ENCODE measurements around the gene AAK1.
"Not testable (repeated sequence)": the region's sequence is repeated elsewhere in the genome, so short reads cannot be mapped to it uniquely, and the experiment has no call there.

AAK1 gene

DNA sequence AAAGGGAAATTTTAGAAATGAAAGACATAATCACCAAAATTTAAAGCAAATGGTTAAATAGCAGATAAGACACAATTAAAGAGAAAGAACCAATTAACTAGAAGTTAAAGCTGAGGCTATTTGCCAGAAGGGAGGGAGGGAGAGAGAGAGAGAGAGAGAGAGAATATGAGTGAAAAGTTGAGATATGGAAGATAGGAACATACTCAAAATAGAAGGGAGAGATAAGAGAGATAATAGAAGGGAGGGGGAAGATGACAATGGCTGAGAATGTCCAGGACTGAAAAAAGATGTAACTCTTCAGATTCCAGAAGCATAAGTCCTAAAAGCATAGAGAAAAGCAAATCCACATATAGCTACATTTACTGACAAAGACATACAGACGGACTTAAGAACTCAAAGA lies 17.1 kb upstream of the AAK1 start:
- no peak for DNase-seq (ENCODE audit: low read depth in 2 of 2, low spot score in 1 of 2)

- DNase-seq (ENCODE audit: low read depth in 2 of 2, low spot score in 1 of 2), result no peak
Measured at GRCh38 chr2:69659941-69660483, 16.5 kb upstream of the AAK1 start.

DNA sequence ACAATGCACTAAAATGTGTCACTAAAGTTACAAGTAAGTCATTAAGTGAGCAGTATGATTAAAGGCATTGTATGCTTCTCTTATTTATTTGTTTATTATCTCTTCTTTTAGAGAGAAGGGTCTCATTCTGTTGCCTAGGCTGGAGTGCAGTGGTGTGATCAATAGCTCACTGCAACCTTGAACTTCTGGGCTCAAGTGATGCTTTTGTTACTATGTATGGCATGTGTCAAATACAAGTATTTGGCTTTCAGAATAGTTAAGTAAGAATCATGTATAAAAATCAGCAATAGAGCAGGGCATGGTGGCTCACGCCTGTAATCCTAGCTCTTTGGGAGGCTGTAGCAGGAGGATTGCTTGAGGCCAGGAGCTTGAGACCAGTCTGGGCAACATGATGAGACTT lies 15.8 kb upstream of the AAK1 start:
- DNase-seq (ENCODE audit: low read depth in 2 of 2, low spot score in 1 of 2), result no peak

DNA sequence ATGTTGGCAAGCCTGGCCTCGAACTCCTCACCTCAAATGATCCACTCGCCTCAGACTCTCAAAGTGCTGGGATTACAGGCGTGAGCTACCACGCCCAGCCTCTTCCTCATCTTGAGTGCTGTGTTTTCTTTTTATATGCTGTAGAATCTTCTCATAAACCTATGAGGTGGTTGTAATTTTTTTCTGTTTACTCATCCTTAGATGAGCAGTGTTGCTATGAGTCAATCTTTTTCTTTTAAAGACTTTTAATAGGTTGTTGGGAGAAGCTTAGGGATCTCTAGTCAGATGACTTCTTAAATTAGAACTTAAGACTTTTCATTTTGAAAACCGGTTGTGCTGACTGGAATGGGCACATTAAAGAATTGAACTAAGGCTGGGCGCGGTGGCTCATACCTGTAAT lies 8.7 kb upstream of the AAK1 start:
- no peak for DNase-seq (ENCODE audit: low read depth in 2 of 2, low spot score in 1 of 2)

GRCh38 chr2:69647196-69647595 lies 3.7 kb upstream of the AAK1 start:
- DNase-seq (ENCODE audit: low read depth in 2 of 2, low spot score in 1 of 2), result not testable (repeated sequence)

GRCh38 chr2:69646714-69647113 lies 3.2 kb upstream of the AAK1 start:
- DNase-seq (ENCODE audit: low read depth in 2 of 2, low spot score in 1 of 2), result no peak

GRCh38 chr2:69645921-69646320 lies 2.4 kb upstream of the AAK1 start:
- no peak for DNase-seq (ENCODE audit: low read depth in 2 of 2, low spot score in 1 of 2)

- no peak for DNase-seq (ENCODE audit: low read depth in 2 of 2, low spot score in 1 of 2)
Measured at GRCh38 chr2:69645031-69645431, 1.5 kb upstream of the AAK1 start.

- no peak for DNase-seq (ENCODE audit: low read depth in 2 of 2, low spot score in 1 of 2)
Measured at GRCh38 chr2:69644506-69644979, 1.0 kb upstream of the AAK1 start.

- no peak for DNase-seq (ENCODE audit: low read depth in 2 of 2, low spot score in 1 of 2)
Measured at GRCh38 chr2:69642709-69643601, 584 bp downstream of the AAK1 start.

DNA sequence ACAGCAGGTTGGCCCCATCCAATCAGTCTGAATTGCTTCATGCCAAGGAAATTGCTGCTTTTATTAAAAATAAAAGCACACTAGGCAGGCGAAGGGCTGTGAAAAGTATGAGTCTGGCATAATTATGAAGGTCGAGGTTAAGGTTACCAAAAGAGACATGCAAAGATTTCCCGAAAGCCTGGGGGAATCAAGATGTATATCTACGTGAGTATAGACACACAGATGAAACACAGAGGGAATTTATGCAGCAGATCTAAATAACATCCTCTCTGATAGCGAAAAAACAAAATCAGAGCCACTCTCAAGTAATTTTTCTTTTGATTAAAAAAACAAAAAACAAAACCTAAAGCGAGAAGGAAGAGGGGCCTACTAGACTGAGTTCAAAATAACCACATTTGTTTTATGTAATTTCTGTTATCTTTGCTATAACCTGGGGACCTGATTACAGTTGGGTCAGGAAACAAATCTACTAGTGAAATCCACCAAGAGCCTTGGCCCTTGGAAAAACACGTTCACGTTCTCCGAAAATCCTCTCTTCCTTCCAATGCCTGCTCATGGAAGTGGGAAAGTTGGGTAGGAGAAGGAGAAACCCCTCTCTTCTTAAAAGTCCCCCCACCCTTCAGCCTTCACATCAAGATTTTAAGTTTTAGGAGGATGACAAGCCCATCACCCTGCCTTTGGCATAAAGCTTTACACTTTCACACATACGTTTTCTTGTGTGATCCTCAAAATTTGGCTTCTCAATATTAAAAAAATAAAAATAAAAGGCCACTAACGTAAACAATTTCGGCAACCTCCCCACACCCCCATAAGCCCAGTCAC lies 1.4 kb downstream of the AAK1 start:
- no peak for DNase-seq (ENCODE audit: low read depth in 2 of 2, low spot score in 1 of 2)

DNA sequence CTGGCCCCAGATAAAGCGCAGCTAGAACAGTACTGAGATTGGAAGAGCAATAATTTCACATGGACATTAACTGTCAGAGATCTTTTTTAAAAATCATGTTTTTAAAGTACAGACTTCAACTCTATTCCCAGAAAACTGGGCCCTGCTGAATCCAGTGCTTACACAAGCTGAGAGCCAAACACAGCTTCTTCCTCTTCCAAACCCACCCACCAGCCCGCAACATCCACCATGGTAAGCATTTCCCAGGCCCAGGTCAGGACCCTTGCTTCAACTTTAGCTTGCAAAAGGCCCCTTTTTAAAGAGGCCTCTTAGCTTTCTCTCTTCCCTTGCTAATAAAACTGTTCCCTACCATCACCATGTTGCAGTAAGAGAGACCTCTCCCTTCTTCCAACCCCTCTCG lies 2.1 kb downstream of the AAK1 start:
- no peak for DNase-seq (ENCODE audit: low read depth in 2 of 2, low spot score in 1 of 2)

DNA sequence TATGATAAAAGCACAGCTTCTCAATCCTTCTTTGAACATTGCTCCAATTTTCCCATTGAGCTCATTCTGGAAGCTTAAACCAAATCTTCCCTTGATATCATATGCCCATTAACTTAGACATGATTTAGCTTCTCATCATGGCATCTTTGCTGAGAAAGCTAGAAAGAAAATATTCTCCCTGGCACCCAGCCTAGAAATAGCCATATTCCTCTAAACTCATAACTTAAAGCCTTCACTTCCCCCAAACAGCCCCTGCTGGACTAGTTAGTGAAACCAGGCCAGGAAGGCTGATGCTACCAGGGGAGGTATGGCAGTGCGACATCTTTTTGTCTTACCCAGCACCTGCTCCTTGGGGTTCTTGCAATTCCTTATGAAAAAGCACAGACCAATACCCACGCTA lies 4.3 kb downstream of the AAK1 start:
- DNase-seq (ENCODE audit: low read depth in 2 of 2, low spot score in 1 of 2), result no peak

DNA sequence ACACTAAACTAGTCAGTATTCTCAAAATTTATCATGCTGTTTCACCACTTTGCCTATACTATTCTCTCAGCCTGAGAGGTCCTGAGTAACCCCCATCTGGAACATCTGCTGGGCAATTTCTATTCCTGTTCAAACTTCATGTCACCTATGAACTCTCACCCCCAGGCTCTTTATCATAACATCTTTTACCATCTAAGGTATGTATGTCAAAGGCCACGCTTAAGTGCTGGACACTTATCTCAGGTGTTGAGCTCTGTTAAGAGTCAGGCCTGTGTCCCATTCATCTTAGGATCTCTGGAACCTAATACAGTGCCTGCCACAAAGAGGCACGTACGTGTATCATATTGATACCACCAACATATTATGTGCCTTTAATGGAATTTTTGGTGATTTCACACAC lies 4.9 kb downstream of the AAK1 start:
- DNase-seq (ENCODE audit: low read depth in 2 of 2, low spot score in 1 of 2), result no peak

GRCh38 chr2:69637923-69638322 lies 5.6 kb downstream of the AAK1 start:
- no peak for DNase-seq (ENCODE audit: low read depth in 2 of 2, low spot score in 1 of 2)

DNA sequence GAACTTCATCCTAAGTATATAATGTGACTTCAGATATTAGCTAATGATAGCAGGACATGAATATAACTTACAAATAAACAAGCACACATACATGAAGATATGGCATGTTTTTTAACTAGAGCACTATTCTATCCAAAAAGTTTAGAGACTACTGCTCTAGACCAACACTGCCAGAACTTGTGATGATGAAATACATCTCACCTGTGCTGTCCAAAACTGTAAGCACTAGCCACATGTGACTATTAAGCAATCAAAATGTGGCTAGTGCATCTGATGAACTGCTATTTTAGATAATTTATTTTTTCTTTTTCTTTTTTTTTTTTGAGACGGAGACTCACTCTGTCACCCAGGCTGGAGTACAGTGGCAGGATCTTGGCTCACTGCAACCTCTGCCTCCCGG lies 7.1 kb downstream of the AAK1 start:
- no peak for DNase-seq (ENCODE audit: low read depth in 2 of 2, low spot score in 1 of 2)

GRCh38 chr2:69635432-69635831 lies 8.1 kb downstream of the AAK1 start:
- DNase-seq (ENCODE audit: low read depth in 2 of 2, low spot score in 1 of 2), result no peak

- DNase-seq (ENCODE audit: low read depth in 2 of 2, low spot score in 1 of 2), result no peak
Measured at GRCh38 chr2:69634196-69634821, 9.2 kb downstream of the AAK1 start.

- DNase-seq (ENCODE audit: low read depth in 2 of 2, low spot score in 1 of 2), result no peak
Measured at GRCh38 chr2:69631402-69631801, 12.1 kb downstream of the AAK1 start.

GRCh38 chr2:69629921-69630608 lies 13.5 kb downstream of the AAK1 start:
- DNase-seq (ENCODE audit: low read depth in 2 of 2, low spot score in 1 of 2), result no peak

All from stimulated activated CD8-positive, alpha-beta memory T cell treated with anti-CD3 and anti-CD28 coated beads, Interleukin-4, amount 100 ng/mL, for 4 hours (primary cell).